Stimulated activated CD4-positive, alpha-beta T cell treated with anti-CD3 and anti-CD28 coated beads, TNF-alpha, amount 100 ng/mL, for 24 hours (primary cell): ENCODE data around the gene DERA.
"Not testable (repeated sequence)": the region's sequence is repeated elsewhere in the genome, so short reads cannot be mapped to it uniquely, and the experiment has no call there.

Experiments used
- DNase-seq, 3 experiments: peaks; one replicate each; pipeline ENCODE4 v3.0.0-alpha.2; 2020; ENCODE audit warnings: low read depth in 3 of 3

The DERA gene

GRCh38 chr12:15904378-15904920 is 6.7 kb upstream of the DERA start:
- DNase-seq = no peak

- no peak for DNase-seq
Measured at GRCh38 chr12:15910468-15910863, 666 bp upstream of the DERA start.

- not testable (repeated sequence) for DNase-seq
Measured at GRCh38 chr12:15911931-15912330, 799 bp downstream of the DERA start.

GRCh38 chr12:15914131-15914530 is 3.0 kb downstream of the DERA start:
- DNase-seq = not testable (repeated sequence)

- no peak for DNase-seq
Measured at GRCh38 chr12:15918066-15918465, 6.9 kb downstream of the DERA start.

- no peak for DNase-seq
Measured at GRCh38 chr12:15919418-15919817, 8.3 kb downstream of the DERA start.

- DNase-seq = no peak
Measured at GRCh38 chr12:15924956-15925355, 13.8 kb downstream of the DERA start.

- DNase-seq = no peak
Measured at GRCh38 chr12:15928346-15928745, 17.2 kb downstream of the DERA start.

GRCh38 chr12:15928870-15929571 is 17.9 kb downstream of the DERA start:
- DNase-seq = no peak

GRCh38 chr12:15931590-15932053 is 20.5 kb downstream of the DERA start:
- no peak for DNase-seq

GRCh38 chr12:15932327-15932726 is 21.2 kb downstream of the DERA start:
- no peak for DNase-seq

- no peak for DNase-seq
Measured at GRCh38 chr12:15932971-15933370, 21.8 kb downstream of the DERA start.

- no peak for DNase-seq
Measured at GRCh38 chr12:15933751-15934150, 22.6 kb downstream of the DERA start.

GRCh38 chr12:15936751-15937150 is 25.6 kb downstream of the DERA start:
- DNase-seq = no peak

- no peak for DNase-seq
Measured at GRCh38 chr12:15937902-15938301, 26.8 kb downstream of the DERA start.

GRCh38 chr12:15939111-15939510 is 28.0 kb downstream of the DERA start:
- no peak for DNase-seq

GRCh38 chr12:15942475-15942874 is 31.3 kb downstream of the DERA start:
- DNase-seq = no peak

GRCh38 chr12:15943519-15943918 is 32.4 kb downstream of the DERA start:
- not testable (repeated sequence) for DNase-seq

- DNase-seq = not testable (repeated sequence)
Measured at GRCh38 chr12:15948461-15948860, 37.3 kb downstream of the DERA start.

- no peak for DNase-seq
Measured at GRCh38 chr12:15955281-15955680, 44.1 kb downstream of the DERA start.

GRCh38 chr12:15956010-15956409 is 44.9 kb downstream of the DERA start:
- no peak for DNase-seq

- no peak for DNase-seq
Measured at GRCh38 chr12:15956413-15957185, 45.5 kb downstream of the DERA start.

- DNase-seq = no peak
Measured at GRCh38 chr12:15962760-15963159, 51.6 kb downstream of the DERA start.
